Pericardium fibroblast (primary cell): Measurements from ENCODE around the gene COL7A1. TPM values are rescaled to one million over a fixed set of nuclear protein-coding genes. Genes with fewer than 3 reads are reported as not detected.

Experiments
- total RNA-seq: library from RNA; depleted of rRNA; stranded (reverse); fragments of >200 nt; gene quantifications from 2 replicates; pipeline ENCODE4 v1.2.3, GENCODE V29; 2015

The COL7A1 gene
- total RNA-seq = 11.7 and 14.5 TPM in 2 replicates

GRCh38 chr3:48595075-48595525, at the start of gene COL7A1:
COL7A1 (minus strand) TSS chr3:48595329; CDS start chr3:48595159, 170 bp downstream.

GRCh38 chr3:48635222-48636021, 40.3 kb upstream of the COL7A1 start, which contains the start of gene SLC26A6:
SLC26A6 (minus strand) TSS chr3:48635461; CDS start chr3:48635393, 68 bp downstream.

GRCh38 chr3:48621461-48621869, 26.3 kb upstream of the COL7A1 start, which contains the start of gene TMEM89:
TMEM89 (minus strand) TSS chr3:48621769; CDS start chr3:48621756, 13 bp downstream.

GRCh38 chr3:48609088-48610005, 14.2 kb upstream of the COL7A1 start, which contains the start of gene UQCRC1:
UQCRC1 (minus strand) TSS chr3:48609646; CDS start chr3:48609620, 26 bp downstream.

DNA sequence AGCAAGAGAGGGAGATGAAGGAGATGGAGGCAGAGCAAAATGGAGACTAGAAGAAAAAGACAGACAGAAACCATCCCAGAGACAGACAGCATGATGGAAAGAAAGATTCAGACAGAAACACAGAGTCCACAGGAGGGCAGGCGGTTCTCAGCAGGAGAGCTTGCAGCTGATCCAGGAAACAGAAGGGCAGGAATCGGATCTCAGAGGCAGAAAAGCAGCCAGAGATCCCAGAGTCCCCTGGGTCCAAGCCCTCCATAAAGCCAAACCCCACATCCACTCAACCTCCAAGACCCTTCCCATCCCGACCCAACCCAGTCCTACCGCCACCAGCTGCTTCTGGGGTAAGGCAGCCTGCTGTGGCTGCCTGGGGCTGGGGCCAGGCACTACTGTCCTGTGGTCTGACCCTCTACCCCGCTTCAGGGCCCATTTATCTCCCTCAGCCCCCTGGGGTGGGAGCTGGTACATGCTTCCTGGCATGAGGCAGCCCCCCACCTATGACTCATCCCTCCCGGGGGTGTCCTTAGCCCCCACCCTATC, 31.7 kb downstream of the COL7A1 start, which contains the start of gene UCN2:
TSS of gene UCN2 (minus strand) at position 400 of the 537 bp plus-strand sequence. CDS start 657 bp downstream, outside the sequence.

GRCh38 chr3:48556796-48557626, 38.1 kb downstream of the COL7A1 start, which contains the start of gene PFKFB4:
PFKFB4 (minus strand) TSS chr3:48556803; CDS start chr3:48556777, 26 bp downstream.

Other genes with a start within 250 kb of the COL7A1 start
- gene FBXW12, start 223.1 kb downstream of the COL7A1 start, total RNA-seq = not detected in 2 replicates
- 25.7 and 34.4 TPM in 2 replicates for gene PLXNB1, start 165.2 kb downstream of the COL7A1 start, total RNA-seq
- 15.4 and 23.6 TPM in 2 replicates for gene CCDC51, start 155.2 kb downstream of the COL7A1 start, total RNA-seq
- gene TMA7, start 155.1 kb downstream of the COL7A1 start, total RNA-seq = 416 and 436 TPM in 2 replicates
- gene ATRIP, start 148.6 kb downstream of the COL7A1 start, total RNA-seq = 4.2 and 5.2 TPM in 2 replicates
- gene SHISA5, start 91.2 kb downstream of the COL7A1 start, total RNA-seq = 153 and 189 TPM in 2 replicates
- 5.5 and 15.9 TPM in 2 replicates for gene PFKFB4, start 38.5 kb downstream of the COL7A1 start, total RNA-seq
- 0.09 TPM in 1 of 2 replicates, not detected in the other for gene UCN2, start 31.5 kb downstream of the COL7A1 start, total RNA-seq
- gene UQCRC1, start 14.3 kb upstream of the COL7A1 start, total RNA-seq = 166 and 222 TPM in 2 replicates
- not detected in 2 replicates for gene TMEM89, start 26.4 kb upstream of the COL7A1 start, total RNA-seq
- 18.0 and 29.3 TPM in 2 replicates for gene SLC26A6, start 40.1 kb upstream of the COL7A1 start, total RNA-seq
- gene CELSR3, start 67.6 kb upstream of the COL7A1 start, total RNA-seq = 1.8 and 2.2 TPM in 2 replicates
- 20.1 and 44.0 TPM in 2 replicates for gene NCKIPSD, start 90.6 kb upstream of the COL7A1 start, total RNA-seq
- gene IP6K2, start 121.9 kb upstream of the COL7A1 start, total RNA-seq = 57.9 and 73.9 TPM in 2 replicates